ENCODE results near the gene GOLGA8J.

DNA sequence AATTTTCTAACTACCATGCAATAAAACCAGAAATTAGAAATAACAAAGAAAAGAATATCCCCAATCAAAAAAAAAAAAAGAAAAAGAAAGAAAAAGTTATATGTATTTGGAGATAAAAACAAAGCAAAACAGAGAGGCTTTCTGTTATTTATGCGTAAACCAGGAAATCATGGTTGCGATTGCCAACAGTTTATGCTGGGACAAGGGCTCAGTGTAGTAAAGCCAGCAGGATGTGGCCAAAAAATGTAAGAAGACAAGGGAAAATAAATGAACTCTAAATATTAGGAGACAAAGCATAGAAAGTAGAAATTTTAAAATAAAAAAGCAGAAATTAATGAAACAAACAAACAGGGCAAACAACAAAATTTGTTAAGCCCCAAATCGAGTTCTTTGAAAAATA lies 27.2 kb upstream of the GOLGA8J start:
- TF ChIP-seq, protein P1, sequence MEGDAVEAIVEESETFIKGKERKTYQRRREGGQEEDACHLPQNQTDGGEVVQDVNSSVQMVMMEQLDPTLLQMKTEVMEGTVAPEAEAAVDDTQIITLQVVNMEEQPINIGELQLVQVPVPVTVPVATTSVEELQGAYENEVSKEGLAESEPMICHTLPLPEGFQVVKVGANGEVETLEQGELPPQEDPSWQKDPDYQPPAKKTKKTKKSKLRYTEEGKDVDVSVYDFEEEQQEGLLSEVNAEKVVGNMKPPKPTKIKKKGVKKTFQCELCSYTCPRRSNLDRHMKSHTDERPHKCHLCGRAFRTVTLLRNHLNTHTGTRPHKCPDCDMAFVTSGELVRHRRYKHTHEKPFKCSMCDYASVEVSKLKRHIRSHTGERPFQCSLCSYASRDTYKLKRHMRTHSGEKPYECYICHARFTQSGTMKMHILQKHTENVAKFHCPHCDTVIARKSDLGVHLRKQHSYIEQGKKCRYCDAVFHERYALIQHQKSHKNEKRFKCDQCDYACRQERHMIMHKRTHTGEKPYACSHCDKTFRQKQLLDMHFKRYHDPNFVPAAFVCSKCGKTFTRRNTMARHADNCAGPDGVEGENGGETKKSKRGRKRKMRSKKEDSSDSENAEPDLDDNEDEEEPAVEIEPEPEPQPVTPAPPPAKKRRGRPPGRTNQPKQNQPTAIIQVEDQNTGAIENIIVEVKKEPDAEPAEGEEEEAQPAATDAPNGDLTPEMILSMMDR (IDR thresholded peaks at IDR 0.05; ENCODE audit: insufficient read depth, low read length, poor library complexity, severe bottlenecking): no peak
- TF ChIP-seq EZH2phosphoT487 (conservative IDR thresholded peaks at IDR 0.05; ENCODE audit: low read length): no peak

Measured in SU-DHL-6 (cell line).